SK-N-SH treated with all-trans-retinoic acid at 6 μM for 48 hours (cell line): Measurements from ENCODE around the gene UBQLN4.

ENCODE experiments used
- ATAC-seq: fragments of 200-7000 bp; cut with Tn5 transposase; 3 replicates; pipeline ENCODE4 v1.9.1; 2020; ENCODE audit warnings: mild to moderate bottlenecking, moderate library complexity
- ARNTL ChIP-seq: fragments of 450-650 bp; formaldehyde crosslinking; IDR thresholded peaks from 2 replicates; pipeline ENCODE4 v1.5.0; 2020; ENCODE audit warnings: low read depth, mild to moderate bottlenecking, moderate library complexity, borderline replicate concordance
- BACH2 ChIP-seq: fragments of 250-450 bp; sonication (Bioruptor Pico); IDR thresholded peaks from 2 replicates; pipeline ENCODE4 v1.9.0; 2021; ENCODE audit warnings: mild to moderate bottlenecking, borderline replicate concordance
- CREB5 ChIP-seq: fragments of 250-450 bp; sonication (Bioruptor Pico); IDR thresholded peaks from 2 replicates; pipeline ENCODE4 v1.5.1; 2020; ENCODE audit warnings: low read depth, mild to moderate bottlenecking, moderate library complexity
- CSRNP3 ChIP-seq: fragments of 250-450 bp; sonication (Bioruptor Pico); IDR thresholded peaks from 2 replicates; pipeline ENCODE4 v1.5.1; 2021; ENCODE audit warnings: mild to moderate bottlenecking, moderate library complexity
- ESRRG ChIP-seq: fragments of 250-450 bp; sonication (Bioruptor Pico); IDR thresholded peaks from 2 replicates; pipeline ENCODE4 v1.6.1; 2021; ENCODE audit warnings: mild to moderate bottlenecking
- GLIS3 ChIP-seq: fragments of 250-450 bp; sonication (Bioruptor Pico); IDR thresholded peaks from 2 replicates; pipeline ENCODE4 v1.5.0; 2020; ENCODE audit warnings: mild to moderate bottlenecking, moderate library complexity
- ISL1 ChIP-seq: fragments of 250-450 bp; sonication (Bioruptor Pico); IDR thresholded peaks from 2 replicates; pipeline ENCODE4 v2.1.2; 2022; ENCODE audit warnings: mild to moderate bottlenecking, moderate library complexity
- OSR1 ChIP-seq: fragments of 250-450 bp; sonication (Bioruptor Pico); IDR thresholded peaks from 2 replicates; pipeline ENCODE4 v1.8.0; 2022; ENCODE audit warnings: moderate library complexity, mild to moderate bottlenecking, inconsistent platforms
- PATZ1 ChIP-seq: fragments of 250-450 bp; sonication (Bioruptor Pico); IDR thresholded peaks from 2 replicates; pipeline ENCODE4 v1.8.0; 2020; ENCODE audit warnings: mild to moderate bottlenecking, moderate library complexity, borderline replicate concordance
- POU6F1 ChIP-seq: fragments of 250-450 bp; sonication (Bioruptor Pico); IDR thresholded peaks from 2 replicates; pipeline ENCODE4 v1.8.0; 2021; ENCODE audit warnings: low read depth, mild to moderate bottlenecking, moderate library complexity, borderline replicate concordance
- PPARA ChIP-seq: fragments of 250-450 bp; sonication (Bioruptor Pico); IDR thresholded peaks from 2 replicates; pipeline ENCODE4 v1.5.0; 2020; ENCODE audit warnings: mild to moderate bottlenecking, borderline replicate concordance
- RARB ChIP-seq: fragments of 250-450 bp; sonication (Bioruptor Pico); IDR thresholded peaks from 2 replicates; pipeline ENCODE4 v1.8.0; 2021; ENCODE audit warnings: mild to moderate bottlenecking, moderate library complexity
- SNAI2 ChIP-seq: fragments of 250-450 bp; sonication (Bioruptor Pico); IDR thresholded peaks from 2 replicates; pipeline ENCODE4 v1.5.0; 2020; ENCODE audit warnings: mild to moderate bottlenecking, moderate library complexity
- TCF4 ChIP-seq: fragments of 250-450 bp; sonication (Bioruptor Pico); IDR thresholded peaks from 2 replicates; pipeline ENCODE4 v1.8.0; 2021; ENCODE audit warnings: mild to moderate bottlenecking, moderate library complexity, borderline replicate concordance
- TOX ChIP-seq: fragments of 250-450 bp; sonication (Bioruptor Pico); IDR thresholded peaks from 2 replicates; pipeline ENCODE4 v1.8.0; 2021; ENCODE audit warnings: mild to moderate bottlenecking, moderate library complexity, borderline replicate concordance
- TSHZ2 ChIP-seq: fragments of 250-450 bp; sonication (Bioruptor Pico); IDR thresholded peaks from 2 replicates; pipeline ENCODE4 v1.5.0; 2020; ENCODE audit warnings: mild to moderate bottlenecking, moderate library complexity
- ZC3H10 ChIP-seq: fragments of 250-450 bp; sonication (Bioruptor Pico); IDR thresholded peaks from 2 replicates; pipeline ENCODE4 v1.5.1; 2021; ENCODE audit warnings: mild to moderate bottlenecking, moderate library complexity
- ZFP3 ChIP-seq: fragments of 250-450 bp; sonication (Bioruptor Pico); IDR thresholded peaks from 2 replicates; pipeline ENCODE4 v1.5.0; 2020; ENCODE audit warnings: mild to moderate bottlenecking, moderate library complexity
- ZFP30 ChIP-seq: fragments of 450-650 bp; formaldehyde crosslinking; IDR thresholded peaks from 2 replicates; pipeline ENCODE4 v1.5.0; 2022; ENCODE audit warnings: mild to moderate bottlenecking, moderate library complexity
- ZNF70 ChIP-seq: fragments of 450-650 bp; formaldehyde crosslinking; IDR thresholded peaks from 2 replicates; pipeline ENCODE4 v1.5.0; 2020; ENCODE audit warnings: mild to moderate bottlenecking, moderate library complexity

The UBQLN4 gene

GRCh38 chr1:156003923-156004188 lies 49.7 kb downstream of the UBQLN4 start:
- TF ChIP-seq OSR1 (CRISPR knock-in tag) (no peak), RARB (no peak), POU6F1 (CRISPR knock-in tag) (no peak), PPARA (CRISPR knock-in tag) (no peak), SNAI2 (CRISPR knock-in tag) (no peak), PATZ1 (no peak), ZFP3 (CRISPR knock-in tag) (no peak), TCF4 (no peak)
- ATAC-seq = no peak

GRCh38 chr1:156002188-156002911 lies 51.2 kb downstream of the UBQLN4 start:
- TF ChIP-seq OSR1 (CRISPR knock-in tag) (no peak), ZFP3 (CRISPR knock-in tag) (no peak), BACH2 (no peak), TSHZ2 (CRISPR knock-in tag) (no peak), TCF4 (no peak), ESRRG (CRISPR knock-in tag) (no peak), PPARA (CRISPR knock-in tag) (no peak), PATZ1 (no peak), GLIS3 (CRISPR knock-in tag) (no peak), SNAI2 (CRISPR knock-in tag) (no peak), ARNTL (no peak), RARB (no peak), CREB5 (no peak), ZNF70 (CRISPR knock-in tag) (no peak), ZFP30 (CRISPR knock-in tag) (no peak), ZC3H10 (CRISPR knock-in tag) (no peak), POU6F1 (CRISPR knock-in tag) (no peak), CSRNP3 (no peak), TOX (CRISPR knock-in tag) (no peak), ISL1 (CRISPR knock-in tag) (no peak)
- TF ChIP-seq, all 23 proteins: peak for 0
- ATAC-seq = no peak
